IMR-90 (cell line): ENCODE measurements around the gene TBC1D8. TPM values are rescaled to one million over a fixed set of nuclear protein-coding genes. Genes with fewer than 3 reads are reported as not detected.

Source experiments
- ATAC-seq: fragments of 200-7000 bp; cut with Tn5 transposase; 2 replicates; pipeline ENCODE4 v1.9.1; 2020; ENCODE audit warnings: low read depth, mild to moderate bottlenecking, moderate library complexity
- BruUV-seq: library from RNA; stranded (reverse); fragments of 400-500 nt; replicated peaks from 2 replicates; lab custom pipeline; 2021; lab: Mats Ljungman, UMichigan
- CTCF ChIA-PET: fragments of 300-600 bp; formaldehyde crosslinking; extraction: SDS; loops from one replicate; lab custom pipeline; 2021; ENCODE audit warnings: antibody characterized with exemption; lab: Yijun Ruan, JAX
- POLR2A ChIA-PET: fragments of 300-600 bp; sonication (Branson Sonifier 250); formaldehyde crosslinking; loops from one replicate; lab custom pipeline; 2022; ENCODE audit warnings: antibody characterized with exemption; ENCODE audit not compliant: unreplicated experiment; lab: Charles Lee
- DNase-seq: peaks from one replicate; pipeline ENCODE4 v3.0.0; 2013
- H2AFZ ChIP-seq: replicated peaks from 2 replicates; pipeline ENCODE3; 2013; ENCODE audit warnings: low read length, mild to moderate bottlenecking; ENCODE audit not compliant: poor library complexity
- H2AK5ac ChIP-seq: 2 replicates; pipeline ENCODE4 v1.6.1; 2013; ENCODE audit warnings: low read depth, low read length, inconsistent platforms
- H2AK9ac ChIP-seq: replicated peaks from 2 replicates; pipeline ENCODE3; 2013; ENCODE audit warnings: mild to moderate bottlenecking, low read depth, low read length, moderate library complexity; ENCODE audit not compliant: poor library complexity
- H2BK120ac ChIP-seq: 2 replicates; pipeline ENCODE4 v1.6.1; 2013; ENCODE audit warnings: low read depth, low read length, inconsistent platforms
- H2BK15ac ChIP-seq: 3 replicates; pipeline ENCODE4 v1.6.1; 2013; ENCODE audit warnings: low read depth, low read length, inconsistent platforms
- H2BK20ac ChIP-seq: 2 replicates; pipeline ENCODE4 v1.6.1; 2013; ENCODE audit warnings: low read depth, mild to moderate bottlenecking, inconsistent platforms, low read length, moderate library complexity
- H2BK5ac ChIP-seq: 2 replicates; pipeline ENCODE4 v1.6.1; 2013; ENCODE audit warnings: mild to moderate bottlenecking, low read depth, low read length, inconsistent platforms; ENCODE audit not compliant: poor library complexity, severe bottlenecking
- H3K14ac ChIP-seq: replicated peaks from 2 replicates; pipeline ENCODE4 v1.6.1; 2013; ENCODE audit warnings: low read depth, low read length, inconsistent platforms
- H3K18ac ChIP-seq: 2 replicates; pipeline ENCODE4 v1.6.1; 2013; ENCODE audit warnings: low read depth, low read length, control low read depth
- H3K23ac ChIP-seq: 2 replicates; pipeline ENCODE4 v1.6.1; 2013; ENCODE audit warnings: low read depth, low read length, inconsistent platforms
- H3K27ac ChIP-seq: 2 replicates; pipeline ENCODE4 v1.5.1; 2013; ENCODE audit warnings: mild to moderate bottlenecking, control low read depth, low read length; ENCODE audit not compliant: insufficient read depth
- H3K27me3 ChIP-seq: 2 replicates; pipeline ENCODE4 v1.6.1; 2013; ENCODE audit warnings: low read length; ENCODE audit not compliant: control insufficient read depth, insufficient read depth
- H3K36me3 ChIP-seq: 2 replicates; pipeline ENCODE4 v1.6.1; 2013; ENCODE audit warnings: low read length, mixed read lengths; ENCODE audit not compliant: control insufficient read depth, insufficient read depth
- H3K4ac ChIP-seq: 2 replicates; pipeline ENCODE4 v1.6.1; 2013; ENCODE audit warnings: low read depth, low read length, inconsistent platforms
- H3K4me1 ChIP-seq: 2 replicates; pipeline ENCODE4 v1.6.1; 2013; ENCODE audit warnings: low read length, mixed read lengths; ENCODE audit not compliant: control insufficient read depth, insufficient read depth
- H3K4me2 ChIP-seq: 2 replicates; pipeline ENCODE4 v1.6.1; 2013; ENCODE audit warnings: low read depth, mild to moderate bottlenecking, control low read depth, low read length, moderate library complexity
- H3K4me3 ChIP-seq: 2 replicates; pipeline ENCODE4 v1.5.1; 2013; ENCODE audit warnings: low read depth, mild to moderate bottlenecking, control low read depth, low read length, moderate library complexity; ENCODE audit not compliant: insufficient read depth
- H3K56ac ChIP-seq: 2 replicates; pipeline ENCODE4 v1.6.1; 2013; ENCODE audit warnings: low read length, inconsistent platforms; ENCODE audit not compliant: insufficient read depth; ENCODE audit errors: extremely low read depth
- H3K79me1 ChIP-seq, 2 experiments: 2 replicates each; pipeline ENCODE4 v1.6.1; 2013; ENCODE audit warnings: low read length in 2 of 2, inconsistent platforms in 1 of 2, low read depth in 1 of 2
- H3K9ac ChIP-seq: 2 replicates; pipeline ENCODE4 v1.6.1; 2013; ENCODE audit warnings: low read depth, low read length, control low read depth
- H3K9me1 ChIP-seq: 2 replicates; pipeline ENCODE4 v1.6.1; 2013; ENCODE audit warnings: low read length, inconsistent platforms; ENCODE audit not compliant: insufficient read depth
- H3K9me3 ChIP-seq: 2 replicates; pipeline ENCODE4 v1.6.1; 2013; ENCODE audit warnings: low read length; ENCODE audit not compliant: control insufficient read depth, insufficient read depth
- H4K20me1 ChIP-seq: 2 replicates; pipeline ENCODE4 v1.6.1; 2013; ENCODE audit warnings: low read length, inconsistent platforms; ENCODE audit not compliant: insufficient read depth
- H4K5ac ChIP-seq: 2 replicates; pipeline ENCODE4 v1.6.1; 2013; ENCODE audit warnings: mild to moderate bottlenecking, low read depth, low read length, control low read depth
- H4K8ac ChIP-seq, 2 experiments: 2 replicates each; pipeline ENCODE4 v1.6.1; 2013; ENCODE audit warnings: low read depth in 2 of 2, low read length in 2 of 2, control low read depth in 1 of 2, inconsistent platforms in 1 of 2
- H4K91ac ChIP-seq: 2 replicates; pipeline ENCODE4 v1.6.1; 2013; ENCODE audit warnings: low read depth, low read length, inconsistent platforms; ENCODE audit not compliant: insufficient read depth
- CEBPB ChIP-seq: IDR thresholded peaks from 2 replicates; pipeline ENCODE4 v1.6.1; 2012; ENCODE audit warnings: low read depth, low read length, improper control_type of control experiment
- CHD1 ChIP-seq: IDR thresholded peaks from 2 replicates; pipeline ENCODE4 v1.6.1; 2012; ENCODE audit warnings: low read depth, low read length, improper control_type of control experiment
- CTCF ChIP-seq: conservative IDR thresholded peaks from 2 replicates; pipeline ENCODE4 v1.5.1; 2012; ENCODE audit warnings: mild to moderate bottlenecking, low read depth, low read length, improper control_type of control experiment
- MAZ ChIP-seq: IDR thresholded peaks from 2 replicates; pipeline ENCODE4 v1.6.1; 2012; ENCODE audit warnings: low read depth, mild to moderate bottlenecking, low read length, improper control_type of control experiment, moderate library complexity, borderline replicate concordance
- POLR2A ChIP-seq: IDR thresholded peaks from 2 replicates; pipeline ENCODE4 v1.6.1; 2012; ENCODE audit warnings: mild to moderate bottlenecking, low read depth, low read length
- WGBS, 2 experiments: methylation state at CpG; one replicate each; pipeline versions ENCODE4 v1.1.5 to v1.1.7; 2013; ENCODE audit warnings: missing lambda C conversion rate in 2 of 2; ENCODE audit not compliant: insufficient read length in 1 of 2; ENCODE audit errors: extremely low coverage in 2 of 2; 5-methylcytosine and 5-hydroxymethylcytosine counted together
- dilution Hi-C: fragments of 300-500 bp; cut with HindIII; formaldehyde crosslinking; loops from one replicate; pipeline ENCODE4 v1.14.3; 2018; ENCODE audit warnings: low sequenced_read_pairs; ENCODE audit not compliant: unreplicated experiment
- in situ Hi-C: fragments of 300-500 bp; cut with MboI; formaldehyde crosslinking; loops from 3 replicates; pipeline ENCODE4 v1.14.3; 2019; ENCODE audit warnings: low sequenced_read_pairs, inconsistent platforms, mixed read lengths
- intact Hi-C: fragments of 100-400 bp; cut with micrococcal nuclease; formaldehyde crosslinking; loops from 2 replicates; pipeline ENCODE4 v1.10.0; 2022
- polyA plus RNA-seq, 3 experiments: library from polyadenylated mRNA; depleted of rRNA; stranded (reverse); fragments of >200 nt; gene quantifications; 2 replicates each; pipeline ENCODE4 v1.2.3, GENCODE V29; 2012; ENCODE audit warnings: low replicate concordance in 1 of 3
- total RNA-seq: library from RNA; depleted of rRNA; stranded (reverse); fragments of >200 nt; gene quantifications from 2 replicates; pipeline ENCODE4 v1.2.3, GENCODE V29; 2012

Gene TBC1D8
- total and polyA plus RNA-seq, 2 of the 4 experiments (the other 2 are of a cell fraction), result 1.3 to 1.5 TPM

- intact Hi-C loops, result loop anchor here (5.0 kb wide), 1 partner anchor 270 kb away; no protein-coding TSS in a partner anchor
- Histone ChIP-seq H4K91ac (peak within 1 kb of the TSS; percentile 94), H2AK9ac (peak within 1 kb of the TSS; percentile 99), H3K9me3 (no peaks in the 10 kb centered on the region), H4K5ac (peak within 1 kb of the TSS; percentile 98), H2BK15ac (no peak within 1 kb of the TSS; the same call in 2 of the 3 replicates), H3K18ac (peak within 1 kb of the TSS; percentile 87), H3K4ac (peak within 1 kb of the TSS; percentile 98), H3K4me2 (peak within 1 kb of the TSS; percentile 95), H2AK5ac (peak within 1 kb of the TSS; percentile 96), H3K4me3 (peak within 1 kb of the TSS; percentile 77), H4K20me1 (peaks cover 42% of the 10 kb centered on the region), H3K23ac (peak within 1 kb of the TSS; percentile 96), H2AFZ (peak within 1 kb of the TSS; percentile 99), H3K27ac (peak within 1 kb of the TSS; percentile 83), H2BK5ac (peak within 1 kb of the TSS; percentile 80), H4K8ac (peak within 1 kb of the TSS; percentile 94 to 100), H3K9me1 (peaks cover 21% of the 10 kb centered on the region), H3K9ac (peak within 1 kb of the TSS; percentile 93), H2BK20ac (no peak within 1 kb of the TSS), H2BK120ac (peak within 1 kb of the TSS; percentile 56), H3K4me1 (peaks cover 9% of the 10 kb centered on the region), H3K14ac (peak within 1 kb of the TSS; percentile 99), H3K27me3 (no peaks in the 10 kb centered on the region), H3K56ac (peak within 1 kb of the TSS; percentile 88), H3K79me1 (peaks cover 20 to 40% of the 10 kb centered on the region in 2 experiments), H3K36me3 (peaks cover 30% of the 10 kb centered on the region)
- no TSS peak for BruUV-seq
- ChIA-PET POLR2A (interaction anchor here (0.5 to 1.0 kb wide), 4 partner anchors 11 to 1677 kb away, joined by 3 to 6 read pairs (median 4); no protein-coding TSS in a partner anchor), CTCF (interaction anchor here (0.7 kb wide), 1 partner anchor 266 kb away, joined by 4 read pairs; no protein-coding TSS in a partner anchor)
- dilution Hi-C loops, result no loop called here
- ATAC-seq, result peak; percentile 92
- in situ Hi-C loops, result no loop called here
- peak; percentile 97 for DNase-seq
- WGBS, 2 experiments, result 14% methylated on average over 4 of the region's 59 CpGs; no CpG with 5 or more reads in 1 of the 2 experiments
- TF ChIP-seq MAZ (peak; percentile 79; the same call in 1 of the 2 replicates), POLR2A (peak; percentile 99), CHD1 (0 out of 2 replicates have a peak, but pooled peaks have one; percentile 64), CTCF (no peak), CEBPB (peak; percentile 87)
These were observed 149.3 kb downstream of the TBC1D8 start, which contains the start of gene RPL31 for GRCh38 chr2:101001691-101002561. TSS of gene RPL31 (plus strand) at chr2:101002289. CDS start at chr2:101002702, 413 bp downstream.
